NCI-H345 treated with DMSO at 0.1 percent for 48 hours (cell line): ENCODE results near the gene DYNC1LI2.

Experiments
- DNase-seq: peaks from one replicate; lab custom pipeline; 2025; ENCODE audit not compliant: unreplicated experiment; lab: John Stamatoyannopoulos, UW

DYNC1LI2 gene

GRCh38 chr16:66740533-66740932 is 10.9 kb downstream of the DYNC1LI2 start:
- no peak for DNase-seq

GRCh38 chr16:66740010-66740409 is 11.4 kb downstream of the DYNC1LI2 start:
- no peak for DNase-seq

GRCh38 chr16:66735891-66736290 is 15.5 kb downstream of the DYNC1LI2 start:
- no peak for DNase-seq

- DNase-seq = no peak
These were observed 20.3 kb downstream of the DYNC1LI2 start for GRCh38 chr16:66731101-66731500.

GRCh38 chr16:66728804-66729203 is 22.6 kb downstream of the DYNC1LI2 start:
- DNase-seq = no peak

- DNase-seq = peak; percentile 9
These were observed 23.2 kb downstream of the DYNC1LI2 start for GRCh38 chr16:66728117-66728787.

DNA sequence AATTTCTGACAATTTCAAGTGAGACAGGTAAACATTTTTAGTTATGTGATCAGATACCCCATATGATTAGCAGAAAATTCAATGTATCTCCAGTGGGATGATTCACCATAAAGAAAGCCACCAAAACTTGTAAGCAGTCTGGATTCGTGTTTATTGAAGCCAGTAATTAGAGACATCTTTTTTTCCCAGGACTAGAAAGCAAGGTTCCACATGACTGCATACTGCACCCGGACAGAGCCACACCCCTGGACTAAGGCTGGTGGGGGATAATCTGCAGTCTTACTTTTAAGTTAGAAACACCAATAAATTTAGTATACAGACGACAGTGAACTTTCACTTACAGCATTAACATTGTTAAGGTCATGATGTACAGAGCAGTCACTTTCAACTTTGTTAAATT is 30.6 kb downstream of the DYNC1LI2 start:
- no peak for DNase-seq

DNA sequence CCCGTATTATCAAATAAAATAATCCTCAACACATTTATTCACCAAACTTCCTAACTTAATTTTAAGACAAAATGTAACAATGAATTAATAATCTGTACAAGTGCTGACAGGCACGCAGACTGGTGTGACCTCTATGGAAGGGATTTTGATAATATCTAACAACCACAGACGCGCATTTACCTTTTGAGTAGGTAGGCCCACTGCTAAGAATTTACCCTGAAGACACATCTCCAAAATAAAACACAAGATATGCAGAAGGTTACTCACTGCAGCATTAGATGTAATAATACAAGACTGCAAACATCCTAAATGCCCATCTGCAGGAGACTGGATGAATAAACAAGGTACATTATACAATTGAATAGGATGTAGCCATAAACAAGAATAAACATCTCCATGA is 32.2 kb downstream of the DYNC1LI2 start:
- DNase-seq = no peak

DNA sequence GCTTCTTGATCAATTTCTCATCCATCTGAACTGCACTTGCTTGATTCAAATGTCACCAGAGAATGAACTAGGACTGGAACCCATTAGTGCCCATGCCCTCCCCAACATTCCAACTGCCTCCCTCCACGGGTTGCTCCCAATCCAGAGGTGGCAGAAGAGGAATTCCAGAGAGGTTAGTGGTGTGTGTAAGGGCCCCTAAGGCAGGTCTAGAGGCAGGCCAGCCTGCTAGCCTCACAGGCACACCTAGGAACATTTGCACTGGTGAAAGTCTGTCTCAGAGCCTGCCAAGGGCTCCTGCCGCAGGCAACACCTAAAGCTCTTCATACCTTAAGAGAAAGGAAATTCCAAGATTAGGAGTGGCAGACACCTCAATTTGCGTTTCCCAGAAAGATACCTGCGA is 33.6 kb downstream of the DYNC1LI2 start:
- DNase-seq = no peak

DNA sequence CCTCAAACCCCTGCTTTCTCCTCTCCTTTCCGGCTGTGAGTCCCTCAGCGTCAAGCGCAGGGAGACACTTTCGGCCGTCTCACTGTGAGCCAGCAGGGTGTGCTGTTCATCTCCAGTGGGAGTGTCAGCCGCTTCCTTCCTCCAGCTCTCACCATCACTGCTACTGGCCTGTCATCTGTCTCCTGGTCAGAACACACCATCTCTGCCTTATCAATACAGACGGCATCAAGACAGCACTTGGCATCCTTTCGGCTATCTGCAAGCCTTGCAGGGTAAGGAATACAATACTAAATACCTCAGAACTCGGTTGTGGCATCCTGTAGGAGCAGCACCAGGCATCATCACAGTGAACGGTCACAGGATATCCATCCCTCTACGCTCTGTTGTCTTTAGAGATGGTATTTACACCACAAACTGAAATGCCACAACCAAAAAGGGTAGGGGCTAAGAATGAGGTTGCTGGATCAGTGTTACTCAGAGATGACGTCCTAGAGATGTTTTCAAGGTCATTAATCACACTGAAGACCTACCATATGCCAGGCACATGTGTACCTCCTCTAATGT is 34.2 kb downstream of the DYNC1LI2 start:
- no peak for DNase-seq

DNA sequence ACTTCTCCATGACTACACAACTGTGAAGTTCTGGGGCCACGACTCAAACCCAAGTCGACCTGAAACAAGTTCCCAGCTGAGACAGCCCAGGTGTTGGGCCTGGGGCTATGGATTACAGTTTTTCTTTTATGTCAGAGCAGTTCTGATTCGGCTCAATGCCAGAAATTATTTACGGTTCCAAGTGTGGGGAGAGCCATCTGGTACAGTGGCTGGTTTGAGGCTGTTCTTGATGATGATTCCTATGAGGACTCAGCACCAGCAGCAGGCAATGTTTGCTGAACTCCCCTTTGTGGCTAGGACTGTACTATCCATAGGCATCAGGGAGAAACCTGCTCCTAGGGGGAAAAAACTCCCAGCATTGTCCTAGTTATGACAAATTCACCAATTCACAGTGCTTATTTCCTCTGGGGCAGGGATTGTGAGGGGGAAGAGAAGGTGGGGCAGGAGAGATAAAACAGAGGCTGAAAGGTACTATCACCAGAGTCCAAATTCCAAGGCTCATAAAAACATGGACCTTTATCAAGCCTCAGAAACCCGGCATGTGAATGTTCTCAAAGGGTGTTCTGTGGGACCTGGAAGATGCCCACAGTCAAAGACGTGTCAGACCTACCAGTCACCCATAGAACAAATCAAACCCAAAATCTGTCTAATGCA is 36.6 kb downstream of the DYNC1LI2 start:
- DNase-seq = no peak

DNA sequence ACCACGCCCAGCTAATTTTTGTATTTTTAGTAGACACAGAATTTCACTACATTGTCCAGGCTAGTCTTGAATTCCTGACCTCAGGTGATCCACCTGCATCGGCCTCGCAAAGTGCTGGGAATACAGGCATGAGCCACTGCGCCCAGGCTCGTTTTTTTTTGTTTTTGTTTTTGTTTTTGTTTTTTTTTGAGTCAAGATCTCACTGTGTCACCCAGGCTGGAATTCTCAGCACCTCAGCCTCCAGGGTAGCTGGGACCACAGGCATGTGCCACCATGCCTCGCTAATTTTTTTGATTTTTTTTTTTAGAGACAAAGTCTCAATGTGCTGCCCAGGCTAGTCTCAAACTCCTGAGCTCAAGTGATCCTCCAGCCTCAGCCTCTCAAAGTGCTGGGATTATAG is 37.3 kb downstream of the DYNC1LI2 start:
- DNase-seq = no peak

GRCh38 chr16:66713076-66713475 is 38.3 kb downstream of the DYNC1LI2 start:
- no peak for DNase-seq

GRCh38 chr16:66712512-66712911 is 38.9 kb downstream of the DYNC1LI2 start:
- no peak for DNase-seq

DNA sequence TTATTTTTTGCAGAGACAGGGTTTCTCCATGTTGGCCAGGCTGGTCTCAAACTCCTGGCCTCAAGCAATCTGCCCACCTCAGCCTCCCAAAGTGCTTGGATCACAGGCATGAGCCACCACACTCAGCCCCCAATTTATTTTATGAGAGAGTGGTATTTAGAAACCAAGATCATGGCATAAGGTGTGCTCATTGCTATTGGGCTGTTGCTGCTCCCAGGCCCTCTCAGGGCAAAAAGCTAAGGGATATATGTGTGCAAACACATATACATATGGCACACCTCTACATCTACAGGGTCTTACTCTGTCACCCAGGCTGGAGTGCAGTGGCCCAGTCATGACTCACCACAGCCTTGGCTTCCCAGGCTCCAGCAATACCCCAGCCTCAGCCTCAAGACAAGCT is 39.8 kb downstream of the DYNC1LI2 start:
- DNase-seq = no peak

- no peak for DNase-seq
These were observed 44.9 kb downstream of the DYNC1LI2 start for GRCh38 chr16:66706506-66706880.

DNA sequence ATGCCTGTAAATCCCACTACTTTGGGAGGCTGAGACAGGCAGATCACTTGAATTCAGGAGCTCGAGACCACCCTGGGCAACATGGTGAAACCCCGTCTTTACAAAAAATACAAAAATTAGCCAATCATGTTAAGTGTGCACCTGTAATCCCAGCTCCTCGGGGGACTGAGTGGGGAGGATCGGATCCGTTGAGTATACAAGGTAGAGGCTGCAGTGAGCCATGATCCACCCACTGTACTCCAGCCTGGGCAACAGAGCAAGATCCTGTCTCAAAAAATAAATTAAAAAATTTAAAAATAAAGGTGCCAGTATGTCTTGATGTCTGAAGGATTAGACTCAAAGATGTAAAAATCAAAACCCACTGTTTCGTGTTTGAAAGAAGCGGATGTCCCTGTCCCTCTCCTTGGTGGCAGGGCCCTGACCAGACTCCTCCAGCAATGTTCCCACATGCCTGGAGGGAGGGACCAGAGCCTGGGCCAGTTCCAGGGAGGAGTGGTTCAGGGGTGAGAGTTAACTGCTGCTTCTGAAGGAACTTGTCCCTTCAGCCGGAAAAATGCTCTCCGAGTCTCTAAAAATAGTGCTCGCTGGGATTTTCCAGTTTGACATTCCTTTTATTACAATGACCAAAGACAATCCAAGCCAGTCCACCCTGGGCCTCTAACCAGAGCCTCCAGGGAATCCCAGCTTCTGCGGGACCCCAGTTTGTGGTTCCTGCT is 45.5 kb downstream of the DYNC1LI2 start:
- no peak for DNase-seq

- no peak for DNase-seq
These were observed 47.8 kb downstream of the DYNC1LI2 start for GRCh38 chr16:66703406-66704215.

DNA sequence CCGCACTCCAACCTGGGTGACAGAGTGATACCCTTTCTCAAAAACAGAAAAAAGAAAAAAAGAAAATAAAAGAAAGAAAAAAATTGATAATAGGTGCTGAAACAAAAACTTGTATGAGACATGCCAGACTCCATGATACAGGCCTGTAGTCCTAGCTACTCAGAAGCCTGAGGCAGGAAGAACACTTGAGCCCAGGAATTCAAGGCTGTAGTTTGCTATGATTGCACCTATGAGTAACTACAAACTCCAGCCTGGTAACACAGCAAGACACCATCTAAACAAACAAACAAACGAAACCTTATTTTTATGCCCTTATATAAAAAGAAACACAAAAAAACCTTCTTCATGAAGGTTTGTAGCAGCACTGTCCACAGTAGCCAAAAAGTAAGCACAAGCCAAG is 49.9 kb downstream of the DYNC1LI2 start:
- DNase-seq = no peak

DNA sequence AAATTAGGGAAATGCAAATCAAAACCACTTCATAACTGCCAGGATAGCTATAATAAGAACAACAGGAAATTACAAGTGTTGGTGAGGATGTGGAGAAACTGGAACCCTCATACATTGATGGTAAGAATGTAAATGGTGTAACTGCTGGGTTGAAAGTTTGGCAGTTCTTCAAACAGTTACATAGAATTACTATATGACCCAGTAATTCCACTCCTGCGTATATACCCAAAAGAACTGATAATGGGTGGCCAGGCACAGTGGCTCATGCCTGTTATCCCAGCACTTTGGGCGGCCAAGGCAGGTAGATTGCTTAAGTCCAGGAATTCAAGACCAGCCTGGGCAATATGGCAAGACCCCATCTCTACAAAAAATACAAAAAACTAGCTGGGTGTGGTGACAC is 50.4 kb downstream of the DYNC1LI2 start:
- no peak for DNase-seq

DNA sequence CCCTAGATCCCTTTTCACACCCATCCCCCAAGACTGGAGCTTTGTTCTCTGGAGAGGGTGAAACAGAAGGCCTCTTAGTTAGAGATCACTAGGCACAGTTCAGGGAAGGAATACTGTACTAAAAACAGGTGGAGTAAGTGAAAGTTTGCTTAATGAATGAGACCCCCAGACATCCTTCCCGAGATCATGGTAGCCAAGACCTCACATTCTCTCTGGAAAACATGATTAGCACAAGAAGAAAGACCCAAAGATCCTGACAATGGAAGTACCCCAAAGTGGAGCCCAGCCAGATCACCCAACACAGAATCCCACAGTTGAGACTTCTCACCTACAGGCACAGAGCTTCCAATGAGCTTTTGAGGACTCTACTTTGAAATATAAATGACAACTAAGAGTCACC is 51.5 kb downstream of the DYNC1LI2 start:
- DNase-seq = no peak
